HepG2 (cell line): ENCODE data around the gene HOXB5. TPM values are rescaled to one million over a fixed set of nuclear protein-coding genes. Genes with fewer than 3 reads are reported as not detected.
A peak's percentile ranks its signal among the peaks of the same experiment; 100 is the strongest.

Experiments
- CC2D1A ChIP-seq: sonication (generic); formaldehyde crosslinking; IDR thresholded peaks from 2 replicates; pipeline ENCODE4 v1.8.1; 2023; ENCODE audit warnings: mild to moderate bottlenecking, missing genetic modification reagents
- CERS6 ChIP-seq: sonication (generic); formaldehyde crosslinking; IDR thresholded peaks from 2 replicates; pipeline ENCODE4 v1.5.0; 2020; ENCODE audit warnings: missing genetic modification reagents
- CREM ChIP-seq, 2 experiments: sonication (generic) in 1 of 2; formaldehyde crosslinking in 1 of 2; IDR thresholded peaks; 2 replicates each; pipeline versions ENCODE4 v1.4.0 to v1.6.1; 2016 to 2020; ENCODE audit warnings: antibody characterized with exemption in 1 of 2, mild to moderate bottlenecking in 1 of 2, missing genetic modification reagents in 1 of 2
- HIVEP1 ChIP-seq: sonication (generic); formaldehyde crosslinking; IDR thresholded peaks from 2 replicates; pipeline ENCODE4 v1.4.0; 2020; ENCODE audit warnings: mild to moderate bottlenecking, missing genetic modification reagents
- HNRNPK ChIP-seq: fragments of 200-400 bp; formaldehyde crosslinking; IDR thresholded peaks from 2 replicates; pipeline ENCODE4 v1.6.1; 2018; ENCODE audit warnings: low read length, low read depth, moderate library complexity, mild to moderate bottlenecking; ENCODE audit not compliant: poor library complexity, severe bottlenecking
- HOXA7 ChIP-seq: sonication (generic); formaldehyde crosslinking; IDR thresholded peaks from 2 replicates; pipeline ENCODE4 v1.8.1; 2022; ENCODE audit warnings: mild to moderate bottlenecking, missing genetic modification reagents, moderate library complexity
- IRF2 ChIP-seq: IDR thresholded peaks from 2 replicates; pipeline ENCODE4 v1.6.1; 2018; ENCODE audit warnings: missing genetic modification reagents, missing compliant biosample characterization
- KDM1A ChIP-seq: IDR thresholded peaks from 2 replicates; pipeline ENCODE4 v1.6.1; 2016; ENCODE audit warnings: missing compliant biosample characterization
- MAFG ChIP-seq: sonication (generic); formaldehyde crosslinking; IDR thresholded peaks from 2 replicates; pipeline ENCODE4 v1.5.1; 2020; ENCODE audit warnings: mild to moderate bottlenecking, missing genetic modification reagents
- PCBP1 ChIP-seq: fragments of 200-400 bp; formaldehyde crosslinking; IDR thresholded peaks from 2 replicates; pipeline ENCODE4 v1.6.1; 2017; ENCODE audit warnings: mild to moderate bottlenecking, low read depth, low read length, borderline replicate concordance
- SP1 ChIP-seq, 2 experiments: fragments of 450-650 bp in 1 of 2; sonication (generic) in 1 of 2; formaldehyde crosslinking in 1 of 2; IDR thresholded peaks; 2 replicates each; pipeline versions ENCODE4 v1.4.0 to v1.6.1; 2016 to 2020; ENCODE audit warnings: missing genetic modification reagents in 1 of 2
- TP53 ChIP-seq: sonication (generic); formaldehyde crosslinking; conservative IDR thresholded peaks from 2 replicates; pipeline ENCODE4 v1.4.0; 2020; ENCODE audit warnings: missing genetic modification reagents
- ZBTB43 ChIP-seq: sonication (generic); formaldehyde crosslinking; conservative IDR thresholded peaks from 2 replicates; pipeline ENCODE4 v1.4.0; 2020; ENCODE audit warnings: missing genetic modification reagents
- ZMYM4 ChIP-seq: sonication (generic); formaldehyde crosslinking; IDR thresholded peaks from 2 replicates; pipeline ENCODE4 v1.8.1; 2023; ENCODE audit warnings: mild to moderate bottlenecking, missing genetic modification reagents
- ZNF10 ChIP-seq: sonication (generic); formaldehyde crosslinking; IDR thresholded peaks from 2 replicates; pipeline ENCODE4 v1.4.0; 2020; ENCODE audit warnings: mild to moderate bottlenecking, low read depth, missing genetic modification reagents, borderline replicate concordance
- ZNF12 ChIP-seq: sonication (generic); formaldehyde crosslinking; IDR thresholded peaks from 2 replicates; pipeline ENCODE4 v1.5.0; 2020; ENCODE audit warnings: missing genetic modification reagents
- ZNF160 ChIP-seq: sonication (generic); formaldehyde crosslinking; IDR thresholded peaks from 2 replicates; pipeline ENCODE4 v1.8.0; 2022; ENCODE audit warnings: mild to moderate bottlenecking, inconsistent platforms, missing genetic modification reagents
- ZNF224 ChIP-seq: sonication (generic); formaldehyde crosslinking; IDR thresholded peaks from 2 replicates; pipeline ENCODE4 v1.5.0; 2020; ENCODE audit warnings: mild to moderate bottlenecking, missing genetic modification reagents
- ZNF460 ChIP-seq: sonication (generic); formaldehyde crosslinking; IDR thresholded peaks from 2 replicates; pipeline ENCODE4 v1.5.1; 2020; ENCODE audit warnings: missing genetic modification reagents, mild to moderate bottlenecking, borderline replicate concordance
- ZNF543 ChIP-seq: sonication (generic); formaldehyde crosslinking; IDR thresholded peaks from 2 replicates; pipeline ENCODE4 v1.4.0; 2020; ENCODE audit warnings: mild to moderate bottlenecking, missing genetic modification reagents
- ZNF678 ChIP-seq: sonication (generic); formaldehyde crosslinking; IDR thresholded peaks from 2 replicates; pipeline ENCODE4 v1.4.0; 2020; ENCODE audit warnings: mild to moderate bottlenecking, missing genetic modification reagents
- ZNF781 ChIP-seq: sonication (generic); formaldehyde crosslinking; IDR thresholded peaks from 2 replicates; pipeline ENCODE4 v1.5.1; 2020; ENCODE audit warnings: borderline replicate concordance, mild to moderate bottlenecking, missing genetic modification reagents; ENCODE audit errors: not compliant biosample characterization
- ZZZ3 ChIP-seq: sonication (generic); formaldehyde crosslinking; IDR thresholded peaks from 2 replicates; pipeline ENCODE4 v1.4.0; 2020; ENCODE audit warnings: missing genetic modification reagents, mild to moderate bottlenecking, borderline replicate concordance
- polyA plus RNA-seq, 8 experiments: library from polyadenylated mRNA; depleted of rRNA in 3 of 8; stranded (reverse) in 7 of 8; unstranded in 1 of 8; fragments of >200 nt; fragmentation: Illumina TruSeq in 4 of 8; extraction: Trizol in 4 of 8; gene quantifications; 2 replicates each; pipeline versions ENCODE4 v1.2.1 to v1.2.3, GENCODE V29; 2011 to 2016; ENCODE audit warnings: low read depth in 4 of 8, missing spikeins in 1 of 8, mixed read lengths in 1 of 8; ENCODE audit not compliant: insufficient read depth in 1 of 8
- total RNA-seq, 5 experiments: library from RNA; depleted of rRNA; stranded (reverse); fragments of >200 nt; fragmentation: Illumina TruSeq; extraction: Trizol; gene quantifications; 2 replicates each; pipeline ENCODE4 v1.2.3, GENCODE V29; 2016; ENCODE audit warnings: low read depth in 1 of 5
- TF ChIP-seq, protein P1 (sequence below): sonication (generic); formaldehyde crosslinking; IDR thresholded peaks from 2 replicates; pipeline ENCODE4 v1.4.0; 2020; ENCODE audit warnings: low read depth, missing genetic modification reagents

HOXB5 gene
- total and polyA plus RNA-seq, 2 of the 13 experiments (the other 11 are each of a cell fraction or from before 2014, with no cell fraction given) = not detected

DNA sequence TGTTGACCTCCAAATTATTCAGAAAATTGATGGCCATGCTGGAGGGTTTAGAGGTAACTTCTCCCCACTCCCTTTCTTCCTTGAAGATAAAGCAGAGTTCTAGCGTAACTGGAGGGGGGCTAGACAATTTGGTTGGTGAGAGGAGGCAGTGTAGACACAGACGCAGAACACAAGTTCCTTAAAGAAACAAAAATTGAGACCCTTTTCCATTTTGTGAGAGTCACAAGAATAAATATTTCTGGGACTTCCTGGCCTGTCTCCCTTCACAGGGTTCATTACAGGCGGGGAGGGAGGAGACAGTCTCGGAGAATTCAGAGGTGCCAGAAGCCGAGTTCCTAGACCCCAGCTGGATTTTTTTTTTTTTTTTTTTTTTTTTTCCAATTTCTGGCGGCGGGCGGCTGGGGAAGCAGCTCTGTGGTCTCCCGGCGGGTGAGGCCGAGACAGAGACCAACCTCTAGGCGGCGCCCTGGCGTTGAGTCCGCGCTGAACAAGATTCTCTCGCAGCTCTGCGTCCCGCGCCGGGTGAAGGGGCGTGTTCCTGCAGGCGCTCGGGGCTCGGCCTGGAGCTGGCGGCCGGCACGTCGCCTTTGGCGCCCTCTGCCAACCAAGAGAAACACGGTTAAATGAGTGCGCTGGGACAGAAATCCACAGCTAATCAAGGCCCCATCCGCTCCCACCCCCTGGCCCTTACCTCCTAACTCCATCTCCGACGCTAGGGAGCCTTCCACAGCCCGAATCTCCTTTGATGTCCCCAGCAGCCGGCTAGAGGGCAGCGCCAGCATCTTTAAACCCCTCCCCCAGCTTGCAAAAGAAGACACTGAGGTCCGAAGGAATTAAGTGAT, 42.8 kb upstream of the HOXB5 start (continued):
- TF ChIP-seq HIVEP1 (CRISPR knock-in tag) (no peak), SP1 (IDR thresholded peaks at IDR 0.05) (no peak), SP1 (CRISPR knock-in tag; IDR thresholded peaks at IDR 0.05) (no peak), IRF2 (CRISPR knock-in tag) (0 out of 2 replicates have a peak, but pooled peaks have one; percentile 42), ZNF460 (CRISPR knock-in tag) (no peak), ZNF543 (CRISPR knock-in tag) (no peak), CREM (IDR thresholded peaks at IDR 0.05) (no peak), CREM (CRISPR knock-in tag; IDR thresholded peaks at IDR 0.05) (no peak), CC2D1A (no peak), ZNF781 (CRISPR knock-in tag) (peak; percentile 45), MAFG (CRISPR knock-in tag) (no peak), ZNF160 (CRISPR knock-in tag) (no peak), HOXA7 (CRISPR knock-in tag) (no peak), ZZZ3 (CRISPR knock-in tag) (peak; percentile 29; the same call in 1 of the 2 replicates), HNRNPK (no peak), KDM1A (CRISPR knock-in tag) (no peak), ZNF12 (CRISPR knock-in tag) (0 out of 2 replicates have a peak, but pooled peaks have one; percentile 28), ZNF678 (CRISPR knock-in tag) (no peak), ZMYM4 (CRISPR knock-in tag) (peak; percentile 77; the same call in 1 of the 2 replicates), CERS6 (CRISPR knock-in tag) (no peak), ZNF10 (CRISPR knock-in tag) (no peak), TP53 (CRISPR knock-in tag) (no peak), ZNF224 (CRISPR knock-in tag) (no peak), ZBTB43 (CRISPR knock-in tag) (peak; percentile 75; the same call in 1 of the 2 replicates), PCBP1 (0 out of 2 replicates have a peak, but pooled peaks have one; percentile 45)
- TF ChIP-seq, protein P1, sequence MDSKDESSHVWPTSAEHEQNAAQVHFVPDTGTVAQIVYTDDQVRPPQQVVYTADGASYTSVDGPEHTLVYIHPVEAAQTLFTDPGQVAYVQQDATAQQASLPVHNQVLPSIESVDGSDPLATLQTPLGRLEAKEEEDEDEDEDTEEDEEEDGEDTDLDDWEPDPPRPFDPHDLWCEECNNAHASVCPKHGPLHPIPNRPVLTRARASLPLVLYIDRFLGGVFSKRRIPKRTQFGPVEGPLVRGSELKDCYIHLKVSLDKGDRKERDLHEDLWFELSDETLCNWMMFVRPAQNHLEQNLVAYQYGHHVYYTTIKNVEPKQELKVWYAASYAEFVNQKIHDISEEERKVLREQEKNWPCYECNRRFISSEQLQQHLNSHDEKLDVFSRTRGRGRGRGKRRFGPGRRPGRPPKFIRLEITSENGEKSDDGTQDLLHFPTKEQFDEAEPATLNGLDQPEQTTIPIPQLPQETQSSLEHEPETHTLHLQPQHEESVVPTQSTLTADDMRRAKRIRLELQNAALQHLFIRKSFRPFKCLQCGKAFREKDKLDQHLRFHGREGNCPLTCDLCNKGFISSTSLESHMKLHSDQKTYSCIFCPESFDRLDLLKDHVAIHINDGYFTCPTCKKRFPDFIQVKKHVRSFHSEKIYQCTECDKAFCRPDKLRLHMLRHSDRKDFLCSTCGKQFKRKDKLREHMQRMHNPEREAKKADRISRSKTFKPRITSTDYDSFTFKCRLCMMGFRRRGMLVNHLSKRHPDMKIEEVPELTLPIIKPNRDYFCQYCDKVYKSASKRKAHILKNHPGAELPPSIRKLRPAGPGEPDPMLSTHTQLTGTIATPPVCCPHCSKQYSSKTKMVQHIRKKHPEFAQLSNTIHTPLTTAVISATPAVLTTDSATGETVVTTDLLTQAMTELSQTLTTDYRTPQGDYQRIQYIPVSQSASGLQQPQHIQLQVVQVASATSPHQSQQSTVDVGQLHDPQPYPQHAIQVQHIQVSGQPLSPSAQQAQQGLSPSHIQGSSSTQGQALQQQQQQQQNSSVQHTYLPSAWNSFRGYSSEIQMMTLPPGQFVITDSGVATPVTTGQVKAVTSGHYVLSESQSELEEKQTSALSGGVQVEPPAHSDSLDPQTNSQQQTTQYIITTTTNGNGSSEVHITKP (CRISPR knock-in tag) = 0 out of 2 replicates have a peak, but pooled peaks have one; percentile 31
